GM15510 (cell line): Measurements from ENCODE around the gene VEGFA.

Experiments used
- POLR2A ChIP-seq: IDR thresholded peaks from 3 replicates; pipeline ENCODE4 v1.6.1; 2011; ENCODE audit warnings: borderline replicate concordance; ENCODE audit not compliant: insufficient read length; ENCODE audit errors: extremely low read depth

VEGFA gene

DNA sequence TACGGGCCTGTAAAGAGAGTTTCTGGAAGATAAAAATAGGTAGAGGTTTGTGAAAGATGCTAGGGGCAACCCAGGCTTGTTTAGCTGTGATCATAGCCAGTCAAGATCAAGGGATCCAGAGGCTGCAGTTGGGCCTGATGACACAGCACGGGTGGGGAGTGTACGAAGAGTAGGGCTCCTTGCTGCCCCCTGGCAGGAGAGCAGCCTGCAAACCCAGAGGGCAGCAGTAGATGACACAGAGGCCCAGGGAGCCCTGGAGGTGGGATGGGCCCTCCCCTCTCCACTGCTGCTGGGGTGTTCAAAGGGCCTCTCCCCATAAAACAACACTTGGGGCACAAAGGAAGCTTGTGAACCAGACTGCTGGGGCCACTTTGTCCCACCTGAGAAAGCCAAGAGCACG, 47.2 kb downstream of the VEGFA start:
- TF ChIP-seq POLR2A = no peak

DNA sequence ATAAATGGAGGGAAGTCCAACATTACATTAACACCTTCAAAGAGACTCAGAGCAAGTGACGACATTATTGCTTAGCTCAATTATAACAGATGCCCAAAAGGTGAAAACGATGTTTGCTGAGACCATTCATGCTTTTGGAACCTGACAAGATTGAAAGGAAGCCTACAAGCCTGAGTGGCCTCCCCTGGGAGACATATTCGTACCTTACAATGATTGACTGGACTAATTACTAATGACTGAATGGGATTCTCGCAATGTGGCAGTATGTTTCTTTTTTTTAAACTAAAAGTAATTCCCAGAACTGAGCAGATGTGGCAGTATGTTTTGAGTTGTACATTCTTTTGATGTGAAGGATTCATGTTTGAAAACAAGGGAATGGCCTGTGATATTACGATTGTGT, 49.9 kb downstream of the VEGFA start:
- no peak for TF ChIP-seq POLR2A

- no peak for TF ChIP-seq POLR2A
Measured at GRCh38 chr6:43820486-43820885, 50.5 kb downstream of the VEGFA start.

DNA sequence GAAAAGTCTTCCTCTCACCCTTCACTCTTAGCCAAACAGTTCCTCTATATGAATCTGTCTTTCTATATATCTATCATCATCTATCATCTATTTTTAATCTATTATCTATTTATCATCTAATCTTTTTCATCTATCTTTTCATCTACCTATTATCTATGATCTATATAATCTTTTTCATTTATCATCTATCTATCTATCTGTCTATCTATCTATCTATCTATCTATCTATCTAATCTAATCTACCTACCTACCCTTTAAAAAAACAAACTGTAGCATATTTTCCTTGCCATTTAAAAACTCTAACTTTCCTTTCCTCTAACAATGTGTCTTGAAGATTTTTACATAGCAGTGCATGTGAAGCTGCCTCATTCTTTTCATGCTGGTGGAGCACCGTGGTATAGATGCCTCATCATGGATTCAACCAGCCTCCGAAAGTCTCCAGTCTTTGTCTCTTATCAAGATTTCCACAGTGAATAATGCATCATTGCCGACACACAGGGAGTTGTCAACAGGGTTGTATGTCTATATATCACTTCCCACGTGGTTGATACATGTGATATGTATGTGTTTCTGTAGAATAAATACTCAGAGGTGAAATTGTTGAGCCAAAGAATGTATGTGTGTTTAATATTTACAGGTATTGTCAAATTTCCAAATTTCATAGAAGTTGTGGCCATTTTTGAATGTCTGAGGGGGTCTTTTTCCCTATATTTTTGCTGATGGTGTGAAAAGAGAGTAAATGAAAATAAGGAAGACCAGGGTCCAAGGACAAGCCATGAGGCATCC, 51.3 kb downstream of the VEGFA start:
- no peak for TF ChIP-seq POLR2A

DNA sequence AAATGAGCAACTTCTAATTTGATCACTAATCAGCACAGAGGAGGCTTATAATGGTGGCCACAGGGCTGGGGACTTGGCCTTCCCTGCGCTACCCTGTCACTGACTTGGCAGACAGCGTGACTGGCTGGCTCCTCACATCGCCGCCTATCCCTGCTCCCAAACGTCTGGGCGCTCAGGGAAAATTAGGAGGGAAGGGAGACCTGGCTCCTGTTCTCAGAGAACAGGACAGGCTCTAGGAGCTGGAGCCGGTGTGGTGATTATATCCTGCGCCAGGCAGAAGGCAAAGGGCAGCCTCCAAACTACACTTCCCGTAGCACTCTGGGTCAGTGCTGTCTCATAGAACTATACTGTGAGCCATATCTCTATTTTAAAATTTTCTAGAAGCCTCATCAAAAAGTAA, 53.4 kb downstream of the VEGFA start:
- no peak for TF ChIP-seq POLR2A

GRCh38 chr6:43823879-43824702, 54.1 kb downstream of the VEGFA start:
- TF ChIP-seq POLR2A = no peak

- TF ChIP-seq POLR2A = no peak
Measured at GRCh38 chr6:43824703-43825064, 54.7 kb downstream of the VEGFA start.

DNA sequence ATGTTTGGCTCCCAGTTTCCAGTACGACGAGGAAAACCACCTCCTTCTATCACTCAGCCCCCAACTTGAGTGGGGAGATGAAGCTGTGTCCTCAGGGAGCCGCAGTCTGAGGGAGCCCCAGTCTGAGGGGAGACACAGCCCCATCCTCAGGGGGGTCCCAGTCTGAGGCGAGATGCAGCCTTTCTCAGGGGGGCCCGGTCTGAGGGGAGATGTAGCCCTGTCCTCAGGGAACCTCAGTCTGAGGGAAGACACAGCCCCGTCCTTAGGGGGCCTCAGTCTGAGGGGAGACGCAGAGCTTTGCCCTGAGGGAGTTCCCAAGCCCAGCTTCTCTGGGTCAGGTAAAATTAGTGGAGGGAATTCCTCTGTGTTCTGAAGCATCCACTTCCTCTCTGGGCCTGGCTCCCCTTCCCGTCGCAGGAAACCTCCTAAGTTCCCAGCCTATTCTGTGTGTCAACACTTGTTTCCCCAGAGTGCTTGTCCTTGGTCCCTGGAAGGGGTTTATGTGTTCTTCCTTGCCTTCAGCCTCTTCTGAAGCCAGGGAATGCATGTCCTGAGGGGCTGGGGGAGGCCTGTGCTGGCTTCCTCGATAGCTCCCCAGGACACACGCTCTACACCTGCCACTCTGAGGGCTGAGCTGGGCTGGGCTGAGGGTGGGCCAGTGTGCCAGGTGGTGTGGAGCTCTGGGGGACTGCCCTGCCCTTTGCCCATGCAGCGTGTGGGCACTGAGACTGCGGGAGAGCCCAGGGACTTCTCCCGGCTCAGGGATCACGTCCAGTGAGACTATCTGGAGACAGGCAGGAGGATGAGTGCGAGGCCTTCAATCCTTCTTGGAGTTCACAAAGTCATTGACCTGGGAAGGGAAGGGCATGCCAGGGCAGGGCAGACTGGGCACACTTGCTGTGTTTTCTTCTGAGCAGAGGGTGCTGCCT, 55.4 kb downstream of the VEGFA start:
- no peak for TF ChIP-seq POLR2A

GRCh38 chr6:43826730-43827129, 56.7 kb downstream of the VEGFA start:
- no peak for TF ChIP-seq POLR2A

GRCh38 chr6:43827898-43828297, 57.9 kb downstream of the VEGFA start:
- no peak for TF ChIP-seq POLR2A

- TF ChIP-seq POLR2A = no peak
Measured at GRCh38 chr6:43828711-43829110, 58.7 kb downstream of the VEGFA start.

DNA sequence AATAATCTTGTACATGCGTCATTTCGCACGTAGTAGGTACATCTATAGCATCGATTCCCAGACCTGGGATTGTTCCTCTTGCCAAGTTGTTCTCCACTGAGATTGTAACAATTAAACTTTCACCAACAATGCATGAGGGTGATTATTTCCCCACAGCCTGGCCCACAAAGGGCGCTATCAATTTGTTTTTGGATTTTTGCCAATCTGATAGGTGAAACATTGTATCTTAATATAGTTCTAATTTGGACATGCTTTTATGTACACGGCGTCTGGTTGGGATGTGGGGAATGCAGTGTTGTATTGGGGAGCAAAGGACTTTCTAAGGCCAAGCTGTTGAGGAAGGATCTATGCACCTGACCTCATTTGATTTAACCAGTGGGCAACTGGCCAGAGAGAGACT, 59.5 kb downstream of the VEGFA start:
- TF ChIP-seq POLR2A = no peak

DNA sequence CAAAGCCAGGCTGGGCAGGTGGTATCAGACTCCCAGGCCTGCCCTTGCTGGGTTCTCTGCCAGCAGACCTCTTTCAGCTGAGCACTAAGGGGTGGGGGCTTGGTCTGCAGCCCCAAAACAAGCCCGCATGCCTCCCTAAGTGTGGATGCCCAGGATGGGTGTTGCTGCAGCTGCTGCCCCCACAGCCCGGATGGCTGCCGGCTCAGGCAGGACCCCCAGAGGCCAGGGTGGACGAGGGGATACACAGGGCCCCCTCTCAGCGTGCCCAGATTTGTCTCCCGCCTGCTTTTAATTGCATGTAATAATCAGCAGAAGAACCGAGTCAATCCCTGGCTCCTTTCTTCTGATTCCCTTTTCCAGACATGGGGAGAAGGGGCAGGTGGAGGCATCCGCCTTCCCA, 60.8 kb downstream of the VEGFA start:
- no peak for TF ChIP-seq POLR2A

GRCh38 chr6:43831191-43831590, 61.2 kb downstream of the VEGFA start:
- no peak for TF ChIP-seq POLR2A
